Measurements from ENCODE around the gene EMSY.

EMSY gene

GRCh38 chr11:76424379-76424778 is 20.4 kb upstream of the EMSY start:
- no peaks in the 10 kb centered on the region for H3K9me3 ChIP-seq (ENCODE audit: control insufficient read depth in 1 of 2, low read length in 2 of 2)
- no peaks in the 10 kb centered on the region for H3K36me3 ChIP-seq (ENCODE audit: control insufficient read depth in 1 of 2, insufficient read depth in 2 of 2, low read length in 2 of 2)
- no peaks in the 10 kb centered on the region for H3K27me3 ChIP-seq (ENCODE audit: control insufficient read depth in 1 of 2, insufficient read depth in 2 of 2, low read length in 2 of 2)
- H3K4me3 ChIP-seq (ENCODE audit: low read depth in 1 of 2, low read length in 2 of 2): no peak overlapping the region
- H3K9ac ChIP-seq (ENCODE audit: low read depth in 1 of 2, low read length in 2 of 2): no peak overlapping the region
- H3K27ac ChIP-seq (ENCODE audit: low read depth, low read length): no peak overlapping the region
- no peaks in the 10 kb centered on the region for H3K4me1 ChIP-seq (ENCODE audit: control insufficient read depth in 1 of 2, insufficient read depth in 2 of 2, low read length in 2 of 2)

- no peak overlapping the region for H3K9ac ChIP-seq (ENCODE audit: low read depth in 1 of 2, low read length in 2 of 2)
Measured at GRCh38 chr11:76424891-76425290, 19.9 kb upstream of the EMSY start.

GRCh38 chr11:76426660-76427059 is 18.2 kb upstream of the EMSY start:
- no peak overlapping the region for H3K27ac ChIP-seq (ENCODE audit: low read depth, low read length)
- H3K27me3 ChIP-seq (ENCODE audit: control insufficient read depth in 1 of 2, insufficient read depth in 2 of 2, low read length in 2 of 2): no peaks in the 10 kb centered on the region
- H3K4me3 ChIP-seq (ENCODE audit: low read depth in 1 of 2, low read length in 2 of 2): no peak overlapping the region
- no peaks in the 10 kb centered on the region for H3K36me3 ChIP-seq (ENCODE audit: control insufficient read depth in 1 of 2, insufficient read depth in 2 of 2, low read length in 2 of 2)
- no peaks in the 10 kb centered on the region for H3K4me1 ChIP-seq (ENCODE audit: control insufficient read depth in 1 of 2, insufficient read depth in 2 of 2, low read length in 2 of 2)
- H3K9me3 ChIP-seq (ENCODE audit: control insufficient read depth in 1 of 2, low read length in 2 of 2): no peaks in the 10 kb centered on the region
- H3K9ac ChIP-seq (ENCODE audit: low read depth in 1 of 2, low read length in 2 of 2): no peak overlapping the region

More at GRCh38 chr11:76424891-76425290, 19.9 kb upstream of the EMSY start:
- no peak overlapping the region for H3K4me3 ChIP-seq (ENCODE audit: low read depth in 1 of 2, low read length in 2 of 2)
- no peaks in the 10 kb centered on the region for H3K27me3 ChIP-seq (ENCODE audit: control insufficient read depth in 1 of 2, insufficient read depth in 2 of 2, low read length in 2 of 2)
- H3K27ac ChIP-seq (ENCODE audit: low read depth, low read length): no peak overlapping the region
- no peaks in the 10 kb centered on the region for H3K4me1 ChIP-seq (ENCODE audit: control insufficient read depth in 1 of 2, insufficient read depth in 2 of 2, low read length in 2 of 2)
- H3K36me3 ChIP-seq (ENCODE audit: control insufficient read depth in 1 of 2, insufficient read depth in 2 of 2, low read length in 2 of 2): no peaks in the 10 kb centered on the region
- no peaks in the 10 kb centered on the region for H3K9me3 ChIP-seq (ENCODE audit: control insufficient read depth in 1 of 2, low read length in 2 of 2)

- no peak overlapping the region for H3K9ac ChIP-seq (ENCODE audit: low read depth in 1 of 2, low read length in 2 of 2)
- H3K4me1 ChIP-seq (ENCODE audit: control insufficient read depth in 1 of 2, insufficient read depth in 2 of 2, low read length in 2 of 2): no peaks in the 10 kb centered on the region
- no peaks in the 10 kb centered on the region for H3K9me3 ChIP-seq (ENCODE audit: control insufficient read depth in 1 of 2, low read length in 2 of 2)
Measured at GRCh38 chr11:76436020-76436419, 8.8 kb upstream of the EMSY start.

GRCh38 chr11:76443268-76443980 is 1.4 kb upstream of the EMSY start:
- Histone ChIP-seq H3K27me3 (ENCODE audit: control insufficient read depth in 1 of 2, insufficient read depth in 2 of 2, low read length in 2 of 2) (no peaks in the 10 kb centered on the region), H3K4me3 (ENCODE audit: low read depth in 1 of 2, low read length in 2 of 2) (peak overlapping the region; percentile 98 to 99), H3K4me1 (ENCODE audit: control insufficient read depth in 1 of 2, insufficient read depth in 2 of 2, low read length in 2 of 2) (peaks cover 14 to 17% of the 10 kb centered on the region in 2 donors), H3K9me3 (ENCODE audit: control insufficient read depth in 1 of 2, low read length in 2 of 2) (no peaks in the 10 kb centered on the region), H3K36me3 (ENCODE audit: control insufficient read depth in 1 of 2, insufficient read depth in 2 of 2, low read length in 2 of 2) (peaks cover 2 to 3% of the 10 kb centered on the region in 2 donors), H3K27ac (ENCODE audit: low read depth, low read length) (no peak overlapping the region), H3K9ac (ENCODE audit: low read depth in 1 of 2, low read length in 2 of 2) (peak overlapping the region; percentile 97 to 100)

More at GRCh38 chr11:76436020-76436419, 8.8 kb upstream of the EMSY start:
- Histone ChIP-seq H3K36me3 (ENCODE audit: control insufficient read depth in 1 of 2, insufficient read depth in 2 of 2, low read length in 2 of 2) (no peaks in the 10 kb centered on the region), H3K27ac (ENCODE audit: low read depth, low read length) (no peak overlapping the region), H3K4me3 (ENCODE audit: low read depth in 1 of 2, low read length in 2 of 2) (no peak overlapping the region), H3K27me3 (ENCODE audit: control insufficient read depth in 1 of 2, insufficient read depth in 2 of 2, low read length in 2 of 2) (no peaks in the 10 kb centered on the region)

- Histone ChIP-seq H3K27ac (ENCODE audit: low read depth, low read length) (peak overlapping the region; percentile 94), H3K36me3 (ENCODE audit: control insufficient read depth in 1 of 2, insufficient read depth in 2 of 2, low read length in 2 of 2) (peaks cover 2 to 7% of the 10 kb centered on the region in 2 donors), H3K9me3 (ENCODE audit: control insufficient read depth in 1 of 2, low read length in 2 of 2) (no peaks in the 10 kb centered on the region), H3K4me1 (ENCODE audit: control insufficient read depth in 1 of 2, insufficient read depth in 2 of 2, low read length in 2 of 2) (peaks cover 14 to 17% of the 10 kb centered on the region in 2 donors), H3K9ac (ENCODE audit: low read depth in 1 of 2, low read length in 2 of 2) (peak overlapping the region; percentile 97 to 100), H3K4me3 (ENCODE audit: low read depth in 1 of 2, low read length in 2 of 2) (peak overlapping the region; percentile 98 to 99), H3K27me3 (ENCODE audit: control insufficient read depth in 1 of 2, insufficient read depth in 2 of 2, low read length in 2 of 2) (no peaks in the 10 kb centered on the region)
Measured at GRCh38 chr11:76444065-76444383, 794 bp upstream of the EMSY start.

GRCh38 chr11:76445121-76446084 is 585 bp downstream of the EMSY start:
- Histone ChIP-seq H3K27ac (ENCODE audit: low read depth, low read length) (no peak overlapping the region), H3K4me3 (ENCODE audit: low read depth in 1 of 2, low read length in 2 of 2) (peak overlapping the region; percentile 98 to 99), H3K4me1 (ENCODE audit: control insufficient read depth in 1 of 2, insufficient read depth in 2 of 2, low read length in 2 of 2) (peaks cover 14 to 17% of the 10 kb centered on the region in 2 donors), H3K9ac (ENCODE audit: low read depth in 1 of 2, low read length in 2 of 2) (peak overlapping the region; percentile 88 to 97), H3K36me3 (ENCODE audit: control insufficient read depth in 1 of 2, insufficient read depth in 2 of 2, low read length in 2 of 2) (peaks cover 2 to 7% of the 10 kb centered on the region in 2 donors), H3K9me3 (ENCODE audit: control insufficient read depth in 1 of 2, low read length in 2 of 2) (no peaks in the 10 kb centered on the region), H3K27me3 (ENCODE audit: control insufficient read depth in 1 of 2, insufficient read depth in 2 of 2, low read length in 2 of 2) (no peaks in the 10 kb centered on the region)

GRCh38 chr11:76448506-76448905 is 3.7 kb downstream of the EMSY start:
- peaks cover 2 to 19% of the 10 kb centered on the region in 2 donors for H3K36me3 ChIP-seq (ENCODE audit: control insufficient read depth in 1 of 2, insufficient read depth in 2 of 2, low read length in 2 of 2)
- no peak overlapping the region for H3K27ac ChIP-seq (ENCODE audit: low read depth, low read length)
- no peaks in the 10 kb centered on the region for H3K27me3 ChIP-seq (ENCODE audit: control insufficient read depth in 1 of 2, insufficient read depth in 2 of 2, low read length in 2 of 2)
- no peaks in the 10 kb centered on the region for H3K9me3 ChIP-seq (ENCODE audit: control insufficient read depth in 1 of 2, low read length in 2 of 2)
- peaks cover 9 to 12% of the 10 kb centered on the region in 2 donors for H3K4me1 ChIP-seq (ENCODE audit: control insufficient read depth in 1 of 2, insufficient read depth in 2 of 2, low read length in 2 of 2)
- no peak overlapping the region for H3K9ac ChIP-seq (ENCODE audit: low read depth in 1 of 2, low read length in 2 of 2)
- H3K4me3 ChIP-seq (ENCODE audit: low read depth in 1 of 2, low read length in 2 of 2): no peak overlapping the region

GRCh38 chr11:76453248-76453647 is 8.4 kb downstream of the EMSY start:
- H3K4me3 ChIP-seq (ENCODE audit: low read depth in 1 of 2, low read length in 2 of 2): no peak overlapping the region
- no peaks in the 10 kb centered on the region for H3K4me1 ChIP-seq (ENCODE audit: control insufficient read depth in 1 of 2, insufficient read depth in 2 of 2, low read length in 2 of 2)
- H3K9ac ChIP-seq (ENCODE audit: low read depth in 1 of 2, low read length in 2 of 2): no peak overlapping the region
- no peak overlapping the region for H3K27ac ChIP-seq (ENCODE audit: low read depth, low read length)
- H3K27me3 ChIP-seq (ENCODE audit: control insufficient read depth in 1 of 2, insufficient read depth in 2 of 2, low read length in 2 of 2): no peaks in the 10 kb centered on the region
- H3K36me3 ChIP-seq (ENCODE audit: control insufficient read depth in 1 of 2, insufficient read depth in 2 of 2, low read length in 2 of 2): peaks cover 0 to 26% of the 10 kb centered on the region in 2 donors
- no peaks in the 10 kb centered on the region for H3K9me3 ChIP-seq (ENCODE audit: control insufficient read depth in 1 of 2, low read length in 2 of 2)

- Histone ChIP-seq H3K27me3 (ENCODE audit: control insufficient read depth in 1 of 2, insufficient read depth in 2 of 2, low read length in 2 of 2) (no peaks in the 10 kb centered on the region), H3K4me1 (ENCODE audit: control insufficient read depth in 1 of 2, insufficient read depth in 2 of 2, low read length in 2 of 2) (no peaks in the 10 kb centered on the region), H3K27ac (ENCODE audit: low read depth, low read length) (no peak overlapping the region), H3K9ac (ENCODE audit: low read depth in 1 of 2, low read length in 2 of 2) (no peak overlapping the region), H3K36me3 (ENCODE audit: control insufficient read depth in 1 of 2, insufficient read depth in 2 of 2, low read length in 2 of 2) (peaks cover 0 to 33% of the 10 kb centered on the region in 2 donors), H3K9me3 (ENCODE audit: control insufficient read depth in 1 of 2, low read length in 2 of 2) (no peaks in the 10 kb centered on the region), H3K4me3 (ENCODE audit: low read depth in 1 of 2, low read length in 2 of 2) (no peak overlapping the region)
Measured at GRCh38 chr11:76455331-76455730, 10.5 kb downstream of the EMSY start.

Measured in duodenal mucosa (tissue), 2 donors.